K562 (cell line): ENCODE measurements around the gene LCN12.

Experiments
- BMI1 ChIP-seq: fragments of 150-350 bp; IDR thresholded peaks from 2 replicates; pipeline ENCODE4 v1.6.1; 2014; ENCODE audit warnings: low read length
- JUND ChIP-seq, 2 experiments: IDR thresholded peaks; 2 replicates in 1 of 2; 3 replicates in 1 of 2; pipeline ENCODE4 v1.6.1; 2011; ENCODE audit warnings: borderline replicate concordance in 2 of 2, low read depth in 2 of 2, low read length in 2 of 2, improper control_type of control experiment in 1 of 2, missing biosample characterization in 1 of 2, missing genetic modification characterization in 1 of 2, missing genetic modification reagents in 1 of 2
- POLR2A ChIP-seq: fragments of 450-650 bp; conservative IDR thresholded peaks from 2 replicates; pipeline ENCODE4 v1.6.1; 2016
- SOX6 ChIP-seq: fragments of 450-650 bp; IDR thresholded peaks from 2 replicates; pipeline ENCODE4 v1.6.1; 2014; ENCODE audit warnings: mild to moderate bottlenecking
- TAL1 ChIP-seq: fragments of 450-650 bp; IDR thresholded peaks from 2 replicates; pipeline ENCODE4 v1.6.1; 2016; ENCODE audit warnings: mild to moderate bottlenecking
- TEAD4 ChIP-seq, 2 experiments: sonication (generic) in 1 of 2; formaldehyde crosslinking in 1 of 2; IDR thresholded peaks; 2 replicates each; pipeline versions ENCODE4 v1.6.1 to v1.8.0; 2012 to 2022; ENCODE audit warnings: borderline replicate concordance in 1 of 2, inconsistent platforms in 1 of 2, low read length in 1 of 2, mild to moderate bottlenecking in 1 of 2, missing genetic modification reagents in 1 of 2
- TGIF2 ChIP-seq: sonication (generic); formaldehyde crosslinking; IDR thresholded peaks from 2 replicates; pipeline ENCODE4 v1.8.1; 2022; ENCODE audit warnings: mild to moderate bottlenecking, missing genetic modification reagents, moderate library complexity
- ZKSCAN3 ChIP-seq: fragments of 250-450 bp; sonication (Bioruptor Pico); IDR thresholded peaks from 2 replicates; pipeline ENCODE4 v1.4.0; 2020
- ZNF280B ChIP-seq: fragments of 250-450 bp; sonication (Bioruptor Pico); IDR thresholded peaks from 2 replicates; pipeline ENCODE4 v1.5.1; 2021; ENCODE audit warnings: mild to moderate bottlenecking

- TF ChIP-seq JUND (IDR thresholded peaks at IDR 0.05; ENCODE audit: borderline replicate concordance, low read depth, low read length) (no peak), JUND (tag; IDR thresholded peaks at IDR 0.05; ENCODE audit: borderline replicate concordance, low read depth, low read length) (no peak), SOX6 (no peak), POLR2A (no peak), TGIF2 (CRISPR knock-in tag) (no peak), ZNF280B (CRISPR knock-in tag) (no peak), TAL1 (no peak), TEAD4 (IDR thresholded peaks at IDR 0.05; ENCODE audit: low read length) (no peak), TEAD4 (CRISPR knock-in tag; IDR thresholded peaks at IDR 0.05; ENCODE audit: borderline replicate concordance) (no peak), ZKSCAN3 (CRISPR knock-in tag) (no peak), BMI1 (no peak)
These were observed 49.0 kb upstream of the LCN12 start for GRCh38 chr9:136903041-136903554.
